IMR-90 (cell line): ENCODE results near the gene LAMB2. TPM values are rescaled to one million over a fixed set of nuclear protein-coding genes. Genes with fewer than 3 reads are reported as not detected.

ENCODE experiments used
- ATAC-seq: fragments of 200-7000 bp; cut with Tn5 transposase; 2 replicates; pipeline ENCODE4 v1.9.1; 2020; ENCODE audit warnings: low read depth, mild to moderate bottlenecking, moderate library complexity
- BruUV-seq: library from RNA; stranded (reverse); fragments of 400-500 nt; replicated peaks from 2 replicates; lab custom pipeline; 2021; lab: Mats Ljungman, UMichigan
- CTCF ChIA-PET: fragments of 300-600 bp; formaldehyde crosslinking; extraction: SDS; loops from one replicate; lab custom pipeline; 2021; ENCODE audit warnings: antibody characterized with exemption; lab: Yijun Ruan, JAX
- POLR2A ChIA-PET: fragments of 300-600 bp; sonication (Branson Sonifier 250); formaldehyde crosslinking; loops from one replicate; lab custom pipeline; 2022; ENCODE audit warnings: antibody characterized with exemption; ENCODE audit not compliant: unreplicated experiment; lab: Charles Lee
- DNase-seq: peaks from one replicate; pipeline ENCODE4 v3.0.0; 2013
- H2AFZ ChIP-seq: replicated peaks from 2 replicates; pipeline ENCODE3; 2013; ENCODE audit warnings: low read length, mild to moderate bottlenecking; ENCODE audit not compliant: poor library complexity
- H2AK5ac ChIP-seq: 2 replicates; pipeline ENCODE4 v1.6.1; 2013; ENCODE audit warnings: low read depth, low read length, inconsistent platforms
- H2AK9ac ChIP-seq: replicated peaks from 2 replicates; pipeline ENCODE3; 2013; ENCODE audit warnings: mild to moderate bottlenecking, low read depth, low read length, moderate library complexity; ENCODE audit not compliant: poor library complexity
- H2BK120ac ChIP-seq: 2 replicates; pipeline ENCODE4 v1.6.1; 2013; ENCODE audit warnings: low read depth, low read length, inconsistent platforms
- H2BK15ac ChIP-seq: 3 replicates; pipeline ENCODE4 v1.6.1; 2013; ENCODE audit warnings: low read depth, low read length, inconsistent platforms
- H2BK20ac ChIP-seq: 2 replicates; pipeline ENCODE4 v1.6.1; 2013; ENCODE audit warnings: low read depth, mild to moderate bottlenecking, inconsistent platforms, low read length, moderate library complexity
- H2BK5ac ChIP-seq: 2 replicates; pipeline ENCODE4 v1.6.1; 2013; ENCODE audit warnings: mild to moderate bottlenecking, low read depth, low read length, inconsistent platforms; ENCODE audit not compliant: poor library complexity, severe bottlenecking
- H3K14ac ChIP-seq: replicated peaks from 2 replicates; pipeline ENCODE4 v1.6.1; 2013; ENCODE audit warnings: low read depth, low read length, inconsistent platforms
- H3K18ac ChIP-seq: 2 replicates; pipeline ENCODE4 v1.6.1; 2013; ENCODE audit warnings: low read depth, low read length, control low read depth
- H3K23ac ChIP-seq: 2 replicates; pipeline ENCODE4 v1.6.1; 2013; ENCODE audit warnings: low read depth, low read length, inconsistent platforms
- H3K27ac ChIP-seq: 2 replicates; pipeline ENCODE4 v1.5.1; 2013; ENCODE audit warnings: mild to moderate bottlenecking, control low read depth, low read length; ENCODE audit not compliant: insufficient read depth
- H3K27me3 ChIP-seq: 2 replicates; pipeline ENCODE4 v1.6.1; 2013; ENCODE audit warnings: low read length; ENCODE audit not compliant: control insufficient read depth, insufficient read depth
- H3K36me3 ChIP-seq: 2 replicates; pipeline ENCODE4 v1.6.1; 2013; ENCODE audit warnings: low read length, mixed read lengths; ENCODE audit not compliant: control insufficient read depth, insufficient read depth
- H3K4ac ChIP-seq: 2 replicates; pipeline ENCODE4 v1.6.1; 2013; ENCODE audit warnings: low read depth, low read length, inconsistent platforms
- H3K4me1 ChIP-seq: 2 replicates; pipeline ENCODE4 v1.6.1; 2013; ENCODE audit warnings: low read length, mixed read lengths; ENCODE audit not compliant: control insufficient read depth, insufficient read depth
- H3K4me2 ChIP-seq: 2 replicates; pipeline ENCODE4 v1.6.1; 2013; ENCODE audit warnings: low read depth, mild to moderate bottlenecking, control low read depth, low read length, moderate library complexity
- H3K4me3 ChIP-seq: 2 replicates; pipeline ENCODE4 v1.5.1; 2013; ENCODE audit warnings: low read depth, mild to moderate bottlenecking, control low read depth, low read length, moderate library complexity; ENCODE audit not compliant: insufficient read depth
- H3K56ac ChIP-seq: 2 replicates; pipeline ENCODE4 v1.6.1; 2013; ENCODE audit warnings: low read length, inconsistent platforms; ENCODE audit not compliant: insufficient read depth; ENCODE audit errors: extremely low read depth
- H3K79me1 ChIP-seq, 2 experiments: 2 replicates each; pipeline ENCODE4 v1.6.1; 2013; ENCODE audit warnings: low read length in 2 of 2, inconsistent platforms in 1 of 2, low read depth in 1 of 2
- H3K9ac ChIP-seq: 2 replicates; pipeline ENCODE4 v1.6.1; 2013; ENCODE audit warnings: low read depth, low read length, control low read depth
- H3K9me1 ChIP-seq: 2 replicates; pipeline ENCODE4 v1.6.1; 2013; ENCODE audit warnings: low read length, inconsistent platforms; ENCODE audit not compliant: insufficient read depth
- H3K9me3 ChIP-seq: 2 replicates; pipeline ENCODE4 v1.6.1; 2013; ENCODE audit warnings: low read length; ENCODE audit not compliant: control insufficient read depth, insufficient read depth
- H4K20me1 ChIP-seq: 2 replicates; pipeline ENCODE4 v1.6.1; 2013; ENCODE audit warnings: low read length, inconsistent platforms; ENCODE audit not compliant: insufficient read depth
- H4K5ac ChIP-seq: 2 replicates; pipeline ENCODE4 v1.6.1; 2013; ENCODE audit warnings: mild to moderate bottlenecking, low read depth, low read length, control low read depth
- H4K8ac ChIP-seq, 2 experiments: 2 replicates each; pipeline ENCODE4 v1.6.1; 2013; ENCODE audit warnings: low read depth in 2 of 2, low read length in 2 of 2, control low read depth in 1 of 2, inconsistent platforms in 1 of 2
- H4K91ac ChIP-seq: 2 replicates; pipeline ENCODE4 v1.6.1; 2013; ENCODE audit warnings: low read depth, low read length, inconsistent platforms; ENCODE audit not compliant: insufficient read depth
- CHD1 ChIP-seq: IDR thresholded peaks from 2 replicates; pipeline ENCODE4 v1.6.1; 2012; ENCODE audit warnings: low read depth, low read length, improper control_type of control experiment
- ELK1 ChIP-seq: fragments of 150-350 bp; IDR thresholded peaks from 2 replicates; pipeline ENCODE4 v1.6.1; 2016; ENCODE audit warnings: low read depth, mild to moderate bottlenecking, low read length, moderate library complexity, borderline replicate concordance
- FOS ChIP-seq: fragments of 150-350 bp; IDR thresholded peaks from 2 replicates; pipeline ENCODE4 v1.6.1; 2016; ENCODE audit warnings: low read depth, low read length
- MAFK ChIP-seq: IDR thresholded peaks from 2 replicates; pipeline ENCODE4 v1.6.1; 2012; ENCODE audit warnings: low read depth, low read length, improper control_type of control experiment
- NFE2L2 ChIP-seq: fragments of 150-350 bp; IDR thresholded peaks from 2 replicates; pipeline ENCODE4 v1.6.1; 2016; ENCODE audit warnings: low read depth, mild to moderate bottlenecking, low read length
- POLR2A ChIP-seq: IDR thresholded peaks from 2 replicates; pipeline ENCODE4 v1.6.1; 2012; ENCODE audit warnings: mild to moderate bottlenecking, low read depth, low read length
- RCOR1 ChIP-seq: IDR thresholded peaks from 2 replicates; pipeline ENCODE4 v1.6.1; 2012; ENCODE audit warnings: mild to moderate bottlenecking, low read length, improper control_type of control experiment; ENCODE audit not compliant: insufficient replicate concordance
- SMC3 ChIP-seq: fragments of 150-350 bp; IDR thresholded peaks from 2 replicates; pipeline ENCODE4 v1.6.1; 2016; ENCODE audit warnings: low read depth, mild to moderate bottlenecking, antibody characterized with exemption, low read length, moderate library complexity
- WGBS, 2 experiments: methylation state at CpG; one replicate each; pipeline versions ENCODE4 v1.1.5 to v1.1.7; 2013; ENCODE audit warnings: missing lambda C conversion rate in 2 of 2; ENCODE audit not compliant: insufficient read length in 1 of 2; ENCODE audit errors: extremely low coverage in 2 of 2; 5-methylcytosine and 5-hydroxymethylcytosine counted together
- dilution Hi-C: fragments of 300-500 bp; cut with HindIII; formaldehyde crosslinking; loops from one replicate; pipeline ENCODE4 v1.14.3; 2018; ENCODE audit warnings: low sequenced_read_pairs; ENCODE audit not compliant: unreplicated experiment
- in situ Hi-C: fragments of 300-500 bp; cut with MboI; formaldehyde crosslinking; loops from 3 replicates; pipeline ENCODE4 v1.14.3; 2019; ENCODE audit warnings: low sequenced_read_pairs, inconsistent platforms, mixed read lengths
- intact Hi-C: fragments of 100-400 bp; cut with micrococcal nuclease; formaldehyde crosslinking; loops from 2 replicates; pipeline ENCODE4 v1.10.0; 2022
- microRNA-seq, 2 experiments: library from miRNA; stranded (forward) in 1 of 2; unstranded in 1 of 2; fragments of 10-50 nt in 1 of 2; fragments of <30 nt in 1 of 2; gene quantifications in 1 of 2; microRNA quantifications in 1 of 2; one replicate each; pipeline versions ENCODE3 to v1.1.0; 2013 to 2020; ENCODE audit not compliant: insufficient read depth in 1 of 2, insufficient read length in 1 of 2, unreplicated experiment in 1 of 2
- polyA plus RNA-seq, 3 experiments: library from polyadenylated mRNA; depleted of rRNA; stranded (reverse); fragments of >200 nt; gene quantifications; 2 replicates each; pipeline ENCODE4 v1.2.3, GENCODE V29; 2012; ENCODE audit warnings: low replicate concordance in 1 of 3
- small RNA-seq, 5 experiments: library from RNA; depleted of rRNA; stranded (forward); fragments of <200 nt; gene quantifications; one replicate each; pipeline ENCODE3, GENCODE V24; 2012
- total RNA-seq: library from RNA; depleted of rRNA; stranded (reverse); fragments of >200 nt; gene quantifications from 2 replicates; pipeline ENCODE4 v1.2.3, GENCODE V29; 2012; rRNA removed

LAMB2 gene
- total and polyA plus RNA-seq, 2 of the 4 experiments (the other 2 are of a cell fraction) = 213 to 570 TPM

- BruUV-seq = no TSS peak
- H3K18ac ChIP-seq = no peak overlapping the region
- no peak overlapping the region for H2AK5ac ChIP-seq
- DNase-seq (no peak), ATAC-seq (no peak)
- no peaks in the 10 kb centered on the region for H3K27me3 ChIP-seq
- no peak overlapping the region for H3K23ac ChIP-seq
- peaks cover 53% of the 10 kb centered on the region for H3K36me3 ChIP-seq
- H3K56ac ChIP-seq = no peak overlapping the region
- H3K27ac ChIP-seq = no peak overlapping the region
- no peak overlapping the region for H4K5ac ChIP-seq
- no peak overlapping the region for H4K8ac ChIP-seq
- no peak overlapping the region for H2BK20ac ChIP-seq
- no peak overlapping the region for H2BK15ac ChIP-seq
- no peak overlapping the region for H3K14ac ChIP-seq
- no peak overlapping the region for H3K4me2 ChIP-seq
- H3K4ac ChIP-seq = no peak overlapping the region
- no peak overlapping the region for H2AFZ ChIP-seq
- no peak overlapping the region for H3K4me3 ChIP-seq
- no peak overlapping the region for H2BK5ac ChIP-seq
- H3K9me1 ChIP-seq = no peaks in the 10 kb centered on the region
- ChIA-PET POLR2A (no interaction called here), CTCF (no interaction called here)
- intact Hi-C loops (loop anchor here (5.0 kb wide), 1 partner anchor 34 kb away; no protein-coding TSS in a partner anchor), in situ Hi-C loops (no loop called here), dilution Hi-C loops (no loop called here)
- H2AK9ac ChIP-seq = no peak overlapping the region
- H3K4me1 ChIP-seq = no peaks in the 10 kb centered on the region
- no CpG with 5 or more reads among the region's 13 CpGs for WGBS, 2 experiments
- no peak overlapping the region for H2BK120ac ChIP-seq
- H3K9me3 ChIP-seq = no peaks in the 10 kb centered on the region
- no peak overlapping the region for H4K91ac ChIP-seq
- no peak for TF ChIP-seq POLR2A
- no peak for TF ChIP-seq FOS
- no peak for TF ChIP-seq NFE2L2
- TF ChIP-seq RCOR1 = no peak
- no peak for TF ChIP-seq MAFK
- TF ChIP-seq CHD1 = no peak
- TF ChIP-seq SMC3 = no peak
- TF ChIP-seq ELK1 = no peak
- no peak overlapping the region for H3K9ac ChIP-seq
- peaks cover 26 to 65% of the 10 kb centered on the region in 2 experiments for H3K79me1 ChIP-seq
- H4K20me1 ChIP-seq = peaks cover 24% of the 10 kb centered on the region
These were observed 56.7 kb downstream of the LAMB2 start for GRCh38 chr3:49076116-49076515.

Small RNA genes lying within 50 kb of the gene (microRNA-seq; reads per million reads assigned to microRNA genes)
- gene MIR6890 (ENCODE audit: unreplicated experiment) (not detected), gene RN7SL182P (ENCODE audit: insufficient read depth, insufficient read length) (not detected)

Small RNA genes lying within 50 kb of the gene (small RNA-seq; reads per million reads assigned to genes)
- 0 reads per million in 5 experiments for gene RN7SL182P

Other genes with a start within 250 kb of the LAMB2 start
- 27.1 and 29.2 TPM in 2 replicates for gene SLC25A20, start 234.2 kb downstream of the LAMB2 start, total RNA-seq
- 21.8 and 23.8 TPM in 2 replicates for gene SLC25A20, start 234.2 kb downstream of the LAMB2 start, polyA plus RNA-seq (2012; rRNA removed)
- 73.0 and 93.7 TPM in 2 replicates for gene ARIH2, start 214.2 kb downstream of the LAMB2 start, total RNA-seq
- gene ARIH2, start 214.2 kb downstream of the LAMB2 start, polyA plus RNA-seq (2012; rRNA removed) = 54.0 and 62.3 TPM in 2 replicates
- 10.4 and 11.1 TPM in 2 replicates for gene P4HTM, start 142.8 kb downstream of the LAMB2 start, total RNA-seq
- gene P4HTM, start 142.8 kb downstream of the LAMB2 start, polyA plus RNA-seq (2012; rRNA removed) = 26.1 and 29.7 TPM in 2 replicates
- gene WDR6, start 125.7 kb downstream of the LAMB2 start, total RNA-seq = 55.8 and 60.9 TPM in 2 replicates
- 160 and 172 TPM in 2 replicates for gene WDR6, start 125.7 kb downstream of the LAMB2 start, polyA plus RNA-seq (2012; rRNA removed)
- 27.8 and 28.3 TPM in 2 replicates for gene DALRD3, start 114.5 kb downstream of the LAMB2 start, total RNA-seq
- gene DALRD3, start 114.5 kb downstream of the LAMB2 start, polyA plus RNA-seq (2012; rRNA removed) = 42.2 and 43.5 TPM in 2 replicates
- 26.5 and 43.3 TPM in 2 replicates for gene NDUFAF3, start 110.9 kb downstream of the LAMB2 start, total RNA-seq
- 112 and 137 TPM in 2 replicates for gene NDUFAF3, start 110.9 kb downstream of the LAMB2 start, polyA plus RNA-seq (2012; rRNA removed)
- gene IMPDH2, start 103.7 kb downstream of the LAMB2 start, total RNA-seq = 268 and 296 TPM in 2 replicates
- 190 and 194 TPM in 2 replicates for gene IMPDH2, start 103.7 kb downstream of the LAMB2 start, polyA plus RNA-seq (2012; rRNA removed)
- 62.7 and 72.2 TPM in 2 replicates for gene QRICH1, start 39.0 kb downstream of the LAMB2 start, total RNA-seq
- 77.3 and 79.9 TPM in 2 replicates for gene QRICH1, start 39.0 kb downstream of the LAMB2 start, polyA plus RNA-seq (2012; rRNA removed)
- 396 and 404 TPM in 2 replicates for gene QARS1, start 28.3 kb downstream of the LAMB2 start, total RNA-seq
- 296 and 354 TPM in 2 replicates for gene QARS1, start 28.3 kb downstream of the LAMB2 start, polyA plus RNA-seq (2012; rRNA removed)
- 22.5 and 24.7 TPM in 2 replicates for gene USP19, start 12.2 kb downstream of the LAMB2 start, total RNA-seq
- gene USP19, start 12.2 kb downstream of the LAMB2 start, polyA plus RNA-seq (2012; rRNA removed) = 39.7 and 44.0 TPM in 2 replicates
- 28.3 and 29.4 TPM in 2 replicates for gene CCDC71, start 33.3 kb upstream of the LAMB2 start, total RNA-seq
- 35.9 and 38.6 TPM in 2 replicates for gene CCDC71, start 33.3 kb upstream of the LAMB2 start, polyA plus RNA-seq (2012; rRNA removed)
- gene KLHDC8B, start 38.5 kb upstream of the LAMB2 start, total RNA-seq = 16.1 and 16.5 TPM in 2 replicates
- 16.3 and 17.4 TPM in 2 replicates for gene KLHDC8B, start 38.5 kb upstream of the LAMB2 start, polyA plus RNA-seq (2012; rRNA removed)
- 0.83 and 0.90 TPM in 2 replicates for gene C3orf62, start 144.2 kb upstream of the LAMB2 start, total RNA-seq
- gene C3orf62, start 144.2 kb upstream of the LAMB2 start, polyA plus RNA-seq (2012; rRNA removed) = 3.1 and 3.9 TPM in 2 replicates
- gene USP4, start 207.0 kb upstream of the LAMB2 start, total RNA-seq = 28.6 and 29.9 TPM in 2 replicates
- gene USP4, start 207.0 kb upstream of the LAMB2 start, polyA plus RNA-seq (2012; rRNA removed) = 36.1 and 42.3 TPM in 2 replicates
- 126 and 128 TPM in 2 replicates for gene GPX1, start 225.3 kb upstream of the LAMB2 start, total RNA-seq
- gene GPX1, start 225.3 kb upstream of the LAMB2 start, polyA plus RNA-seq (2012; rRNA removed) = 680 and 1,004 TPM in 2 replicates